HCT116 (cell line): ENCODE results near the gene GCN1. TPM values are rescaled to one million over a fixed set of nuclear protein-coding genes. Genes with fewer than 3 reads are reported as not detected.
A peak's percentile ranks its signal among the peaks of the same experiment; 100 is the strongest.

ENCODE experiments used
- ATAC-seq: fragments of 200-7000 bp; cut with Tn5 transposase; 2 replicates; pipeline ENCODE4 v1.9.1; 2020; ENCODE audit warnings: mild to moderate bottlenecking, moderate library complexity
- BruUV-seq: library from RNA; stranded (reverse); fragments of 400-500 nt; replicated peaks from 2 replicates; lab custom pipeline; 2021; lab: Mats Ljungman, UMichigan
- CTCF ChIA-PET: fragments of 300-600 bp; sonication (Branson Sonifier 250); formaldehyde crosslinking; loops from one replicate; lab custom pipeline; 2021; ENCODE audit warnings: antibody characterized with exemption; lab: Charles Lee
- POLR2A ChIA-PET: fragments of 300-600, 350-600 bp; sonication (Branson Sonifier 250); formaldehyde crosslinking; loops from one replicate; lab custom pipeline; 2021; ENCODE audit warnings: antibody characterized with exemption; lab: Charles Lee
- RAD21 ChIA-PET, 2 experiments: fragments of 300-600 bp; sonication (Branson Sonifier 250); formaldehyde crosslinking; loops; one replicate each; lab custom pipeline; 2023; ENCODE audit warnings: low total read pairs in 2 of 2; ENCODE audit not compliant: uncharacterized antibody in 2 of 2, unreplicated experiment in 2 of 2, low non-redundant PET in 1 of 2; lab: Charles Lee
- DNase-seq: peaks from one replicate; pipeline ENCODE4 v3.0.0-alpha.2; 2010; ENCODE audit warnings: low read depth, low spot score
- H2AFZ ChIP-seq: fragments of 200-600 bp; shearing (Covaris generic), sonication (generic); 2 replicates; pipeline ENCODE4 v1.6.1; 2017; ENCODE audit warnings: low read depth, mixed run types, mixed read lengths, antibody characterized with exemption, low read length; ENCODE audit not compliant: poor library complexity, severe bottlenecking
- H3K27ac ChIP-seq: 2 replicates; pipeline ENCODE4 v1.5.1; 2012; ENCODE audit warnings: low read depth, low read length
- H3K27me3 ChIP-seq: fragments of 200-600 bp; sonication (generic); 2 replicates; pipeline ENCODE4 v1.6.1; 2016; ENCODE audit warnings: mixed run types, low read length, mixed read lengths; ENCODE audit not compliant: insufficient read depth
- H3K36me3 ChIP-seq, 2 experiments: fragments of 200-500 bp in 1 of 2; fragments of 200-600 bp in 1 of 2; sonication (Bioruptor generic) in 1 of 2; sonication (generic) in 1 of 2; 2 replicates each; pipeline versions ENCODE4 v1.5.1 to v1.6.1; 2014 to 2016; ENCODE audit warnings: low read length in 2 of 2, inconsistent platforms in 1 of 2, mixed read lengths in 1 of 2, mixed run types in 1 of 2; ENCODE audit not compliant: insufficient read depth in 2 of 2, control insufficient read depth in 1 of 2
- H3K4me1 ChIP-seq, 2 experiments: fragments of 200-600 bp in 1 of 2; sonication (generic) in 1 of 2; 2 replicates each; pipeline versions ENCODE4 v1.5.1 to v1.6.1; 2012 to 2017; ENCODE audit warnings: low read length in 2 of 2, inconsistent platforms in 1 of 2, mild to moderate bottlenecking in 1 of 2, mixed read lengths in 1 of 2, mixed run types in 1 of 2, moderate library complexity in 1 of 2; ENCODE audit not compliant: insufficient read depth in 2 of 2, control insufficient read depth in 1 of 2
- H3K4me2 ChIP-seq: fragments of 200-600 bp; sonication (generic); 2 replicates; pipeline ENCODE4 v1.6.1; 2017; ENCODE audit warnings: mixed run types, low read length, mixed read lengths
- H3K4me3 ChIP-seq, 2 experiments: fragments of 200-600 bp in 1 of 2; sonication (generic) in 1 of 2; replicated peaks in 1 of 2; 2 replicates each; pipeline ENCODE4 v1.5.1; 2011 to 2016; ENCODE audit warnings: low read length in 2 of 2, control low read depth in 1 of 2, low read depth in 1 of 2, mild to moderate bottlenecking in 1 of 2, mixed read lengths in 1 of 2, mixed run types in 1 of 2
- H3K79me2 ChIP-seq: fragments of 200-600 bp; sonication (generic); 2 replicates; pipeline ENCODE4 v1.6.1; 2017; ENCODE audit warnings: mild to moderate bottlenecking, mixed run types, low read length, moderate library complexity, mixed read lengths; ENCODE audit not compliant: insufficient read depth
- H3K9ac ChIP-seq: fragments of 200-600 bp; sonication (generic); 2 replicates; pipeline ENCODE4 v1.6.1; 2016; ENCODE audit warnings: low read length, mixed read lengths
- H3K9me2 ChIP-seq: fragments of 200-600 bp; sonication (generic), shearing (Covaris generic); 2 replicates; pipeline ENCODE4 v1.6.1; 2017; ENCODE audit warnings: mixed run types, mild to moderate bottlenecking, moderate library complexity; ENCODE audit not compliant: insufficient read depth
- H3K9me3 ChIP-seq, 2 experiments: fragments of 200-500 bp in 1 of 2; fragments of 200-600 bp in 1 of 2; sonication (Bioruptor generic) in 1 of 2; sonication (generic) in 1 of 2; 2 replicates each; pipeline ENCODE4 v1.6.1; 2014 to 2017; ENCODE audit warnings: low read length in 2 of 2, mixed read lengths in 2 of 2, inconsistent platforms in 1 of 2, low read depth in 1 of 2, mild to moderate bottlenecking in 1 of 2, mixed run types in 1 of 2, moderate library complexity in 1 of 2; ENCODE audit not compliant: control insufficient read depth in 1 of 2, insufficient read depth in 1 of 2
- H4K20me1 ChIP-seq: fragments of 200-600 bp; sonication (generic), shearing (Covaris generic); 2 replicates; pipeline ENCODE4 v1.6.1; 2017; ENCODE audit warnings: mixed run types, mild to moderate bottlenecking, moderate library complexity; ENCODE audit not compliant: insufficient read depth
- CBX3 ChIP-seq: IDR thresholded peaks from 2 replicates; pipeline ENCODE4 v1.6.1; 2012; ENCODE audit warnings: low read depth
- CEBPB ChIP-seq: IDR thresholded peaks from 2 replicates; pipeline ENCODE4 v1.6.1; 2012; ENCODE audit warnings: low read depth
- ELF1 ChIP-seq: IDR thresholded peaks from 2 replicates; pipeline ENCODE4 v1.6.1; 2012; ENCODE audit warnings: low read depth, borderline replicate concordance
- EZH2phosphoT487 ChIP-seq: fragments of 200-600 bp; IDR thresholded peaks from 2 replicates; pipeline ENCODE4 v1.6.1; 2018; ENCODE audit warnings: antibody characterized with exemption, borderline replicate concordance
- FOSL1 ChIP-seq: IDR thresholded peaks from 2 replicates; pipeline ENCODE4 v1.6.1; 2012; ENCODE audit warnings: low read depth
- JUND ChIP-seq: IDR thresholded peaks from 2 replicates; pipeline ENCODE4 v1.6.1; 2012
- POLR2A ChIP-seq: IDR thresholded peaks from 2 replicates; pipeline ENCODE4 v1.7.0; 2011; ENCODE audit warnings: borderline replicate concordance; ENCODE audit not compliant: insufficient read depth, insufficient read length; ENCODE audit errors: extremely low read depth
- POLR2AphosphoS5 ChIP-seq: IDR thresholded peaks from 2 replicates; pipeline ENCODE4 v1.6.1; 2011; ENCODE audit warnings: mild to moderate bottlenecking, low read depth, low read length, moderate library complexity
- RAD21 ChIP-seq: IDR thresholded peaks from 2 replicates; pipeline ENCODE4 v1.6.1; 2012; ENCODE audit warnings: low read depth, mild to moderate bottlenecking
- SP1 ChIP-seq: IDR thresholded peaks from 2 replicates; pipeline ENCODE4 v1.6.1; 2012; ENCODE audit warnings: low read depth
- TCF7L2 ChIP-seq: IDR thresholded peaks from 2 replicates; pipeline ENCODE4 v1.7.0; 2011; ENCODE audit warnings: borderline replicate concordance, inconsistent platforms; ENCODE audit not compliant: insufficient read depth, insufficient read length; ENCODE audit errors: extremely low read depth
- YY1 ChIP-seq: IDR thresholded peaks from 2 replicates; pipeline ENCODE4 v1.6.1; 2011; ENCODE audit warnings: low read length, low read depth, moderate library complexity, mild to moderate bottlenecking; ENCODE audit not compliant: insufficient replicate concordance; ENCODE audit errors: extremely low read depth
- intact Hi-C: fragments of 100-400 bp; cut with micrococcal nuclease; formaldehyde crosslinking; loops from 2 replicates; pipeline ENCODE4 v1.10.0; 2022
- total RNA-seq: library from RNA; stranded (reverse); gene quantifications from one replicate; pipeline ENCODE4 v1.2.1, GENCODE V29; 2021; ENCODE audit not compliant: unreplicated experiment
- TF ChIP-seq, protein P1 (sequence below): IDR thresholded peaks from 2 replicates; pipeline ENCODE4 v1.6.1; 2011; ENCODE audit warnings: mild to moderate bottlenecking, low read length, moderate library complexity; ENCODE audit not compliant: insufficient replicate concordance; ENCODE audit errors: extremely low read depth
- TF ChIP-seq, protein P2 (sequence below): IDR thresholded peaks from 2 replicates; pipeline ENCODE4 v1.6.1; 2012
- TF ChIP-seq, protein P3 (sequence below), 3 experiments: fragments of 200-600 bp in 1 of 3; sonication (generic) in 1 of 3; IDR thresholded peaks in 2 of 3; conservative IDR thresholded peaks in 1 of 3; 2 replicates each; pipeline ENCODE4 v1.5.1; 2012 to 2017; ENCODE audit warnings: low read depth in 2 of 3, low read length in 2 of 3, antibody characterized with exemption in 1 of 3, borderline replicate concordance in 1 of 3, control low read depth in 1 of 3, mild to moderate bottlenecking in 1 of 3, mixed read lengths in 1 of 3, mixed run types in 1 of 3, moderate library complexity in 1 of 3; ENCODE audit not compliant: insufficient read depth in 1 of 3
- TF ChIP-seq, protein P4 (sequence below): IDR thresholded peaks from 2 replicates; pipeline ENCODE4 v1.6.1; 2012; ENCODE audit warnings: low read depth
- TF ChIP-seq, protein P5 (sequence below): IDR thresholded peaks from 2 replicates; pipeline ENCODE4 v1.6.1; 2012

Gene GCN1
- total RNA-seq, 1 experiment from 2014 or later = 184 TPM

DNA sequence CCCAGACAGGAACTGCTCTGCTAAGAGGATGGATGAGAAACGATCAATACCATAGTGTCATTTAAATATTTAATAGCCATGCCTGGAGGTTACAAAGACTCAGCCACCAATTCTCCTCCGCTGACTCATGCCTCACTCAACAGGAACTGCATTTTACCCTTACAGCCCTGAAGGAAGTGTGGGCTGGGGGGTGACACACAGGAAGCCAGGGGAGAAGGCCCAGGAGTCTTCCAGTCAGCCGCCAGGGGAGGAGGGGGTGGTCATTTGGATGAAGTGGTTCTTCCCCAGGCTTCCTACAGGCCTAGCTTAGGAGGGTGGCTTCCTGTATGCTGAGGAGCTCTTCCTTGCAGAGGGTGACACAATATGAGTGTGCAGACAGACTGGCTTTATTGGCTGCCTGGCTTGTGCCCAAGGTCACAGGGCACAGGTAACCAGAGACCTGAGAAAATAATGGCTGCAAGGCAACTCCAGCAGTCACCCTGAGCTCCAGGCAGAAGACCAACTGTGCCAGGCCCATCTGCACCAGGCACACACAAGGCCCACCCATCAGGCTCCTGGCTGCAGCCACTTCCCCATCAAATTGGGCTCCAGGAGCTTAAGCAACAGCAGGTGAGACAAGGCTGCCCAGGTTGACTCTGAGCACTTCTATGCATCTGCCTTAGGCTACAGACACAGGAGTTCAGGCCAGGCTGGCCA lies 36.9 kb upstream of the GCN1 start:
- peak overlapping the region; percentile 95 for H3K4me2 ChIP-seq
- CTCF ChIA-PET = interaction anchor here (0.6 to 8.1 kb wide), 9 partner anchors 8 to 107 kb away, joined by 3 to 181 read pairs (median 8); partner anchors contain the start of genes PXN, RNU4-1, RNU4-2 and RPLP0
- peaks cover 2% of the 10 kb centered on the region; the same call in 1 of the 2 replicates for H4K20me1 ChIP-seq
- RAD21 ChIA-PET = interaction anchor here (0.5 to 5.4 kb wide), 4 partner anchors 23 to 60 kb away, joined by 3 to 62 read pairs (median 4); partner anchors contain the start of genes PXN (in 2 of the 2) and RNU4-2 (in 1 of the 2)
- ATAC-seq (peak; percentile 67), DNase-seq (peak; percentile 97)
- intact Hi-C loops = loop anchor here (10.0 kb wide), 1 partner anchor 203 kb away; the partner anchor contains the start of gene COX6A1
- H3K4me3 ChIP-seq = peak overlapping the region; percentile 44 to 58
- H3K79me2 ChIP-seq = peaks cover 95% of the 10 kb centered on the region
- peak overlapping the region; percentile 100 for H3K27ac ChIP-seq
- H3K27me3 ChIP-seq = no peaks in the 10 kb centered on the region
- H3K4me1 ChIP-seq = peaks cover 83 to 98% of the 10 kb centered on the region in 2 experiments
- peaks cover 0 to 6% of the 10 kb centered on the region in 2 experiments; a peak in 1 of 4 replicates for H3K36me3 ChIP-seq
- no peaks in the 10 kb centered on the region for H3K9me2 ChIP-seq
- TSS peak; percentile 78 for BruUV-seq
- POLR2A ChIA-PET = interaction anchor here (0.8 to 8.9 kb wide), 13 partner anchors 9 to 240 kb away, joined by 3 to 394 read pairs (median 8); partner anchors contain the start of genes PXN, RNU4-1, RNU4-2 and RPLP0
- H3K9ac ChIP-seq = peak overlapping the region; percentile 87
- no peak overlapping the region for H2AFZ ChIP-seq
- H3K9me3 ChIP-seq = no peaks in the 10 kb centered on the region
- TF ChIP-seq YY1 (peak; percentile 52), FOSL1 (no peak), SP1 (no peak), JUND (no peak), TCF7L2 (peak; percentile 81), RAD21 (no peak), ELF1 (no peak), CEBPB (no peak), CBX3 (no peak), EZH2phosphoT487 (no peak), POLR2AphosphoS5 (peak; percentile 63), POLR2A (no peak)
- TF ChIP-seq, protein P1, sequence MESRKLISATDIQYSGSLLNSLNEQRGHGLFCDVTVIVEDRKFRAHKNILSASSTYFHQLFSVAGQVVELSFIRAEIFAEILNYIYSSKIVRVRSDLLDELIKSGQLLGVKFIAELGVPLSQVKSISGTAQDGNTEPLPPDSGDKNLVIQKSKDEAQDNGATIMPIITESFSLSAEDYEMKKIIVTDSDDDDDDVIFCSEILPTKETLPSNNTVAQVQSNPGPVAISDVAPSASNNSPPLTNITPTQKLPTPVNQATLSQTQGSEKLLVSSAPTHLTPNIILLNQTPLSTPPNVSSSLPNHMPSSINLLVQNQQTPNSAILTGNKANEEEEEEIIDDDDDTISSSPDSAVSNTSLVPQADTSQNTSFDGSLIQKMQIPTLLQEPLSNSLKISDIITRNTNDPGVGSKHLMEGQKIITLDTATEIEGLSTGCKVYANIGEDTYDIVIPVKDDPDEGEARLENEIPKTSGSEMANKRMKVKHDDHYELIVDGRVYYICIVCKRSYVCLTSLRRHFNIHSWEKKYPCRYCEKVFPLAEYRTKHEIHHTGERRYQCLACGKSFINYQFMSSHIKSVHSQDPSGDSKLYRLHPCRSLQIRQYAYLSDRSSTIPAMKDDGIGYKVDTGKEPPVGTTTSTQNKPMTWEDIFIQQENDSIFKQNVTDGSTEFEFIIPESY = peak; percentile 71
- TF ChIP-seq, protein P2, sequence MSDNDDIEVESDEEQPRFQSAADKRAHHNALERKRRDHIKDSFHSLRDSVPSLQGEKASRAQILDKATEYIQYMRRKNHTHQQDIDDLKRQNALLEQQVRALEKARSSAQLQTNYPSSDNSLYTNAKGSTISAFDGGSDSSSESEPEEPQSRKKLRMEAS = no peak
- TF ChIP-seq, protein P3, sequence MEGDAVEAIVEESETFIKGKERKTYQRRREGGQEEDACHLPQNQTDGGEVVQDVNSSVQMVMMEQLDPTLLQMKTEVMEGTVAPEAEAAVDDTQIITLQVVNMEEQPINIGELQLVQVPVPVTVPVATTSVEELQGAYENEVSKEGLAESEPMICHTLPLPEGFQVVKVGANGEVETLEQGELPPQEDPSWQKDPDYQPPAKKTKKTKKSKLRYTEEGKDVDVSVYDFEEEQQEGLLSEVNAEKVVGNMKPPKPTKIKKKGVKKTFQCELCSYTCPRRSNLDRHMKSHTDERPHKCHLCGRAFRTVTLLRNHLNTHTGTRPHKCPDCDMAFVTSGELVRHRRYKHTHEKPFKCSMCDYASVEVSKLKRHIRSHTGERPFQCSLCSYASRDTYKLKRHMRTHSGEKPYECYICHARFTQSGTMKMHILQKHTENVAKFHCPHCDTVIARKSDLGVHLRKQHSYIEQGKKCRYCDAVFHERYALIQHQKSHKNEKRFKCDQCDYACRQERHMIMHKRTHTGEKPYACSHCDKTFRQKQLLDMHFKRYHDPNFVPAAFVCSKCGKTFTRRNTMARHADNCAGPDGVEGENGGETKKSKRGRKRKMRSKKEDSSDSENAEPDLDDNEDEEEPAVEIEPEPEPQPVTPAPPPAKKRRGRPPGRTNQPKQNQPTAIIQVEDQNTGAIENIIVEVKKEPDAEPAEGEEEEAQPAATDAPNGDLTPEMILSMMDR (IDR thresholded peaks at IDR 0.05 in 2 of 3, conservative IDR thresholded peaks at IDR 0.05 in 1 of 3; ENCODE audit: borderline replicate concordance in 1 of 3, insufficient read depth in 1 of 3, low read depth in 2 of 3, low read length in 2 of 3) = peak in 1 of 3 experiments; percentile 40; a peak in 2 of 6 replicates
- TF ChIP-seq, protein P4, sequence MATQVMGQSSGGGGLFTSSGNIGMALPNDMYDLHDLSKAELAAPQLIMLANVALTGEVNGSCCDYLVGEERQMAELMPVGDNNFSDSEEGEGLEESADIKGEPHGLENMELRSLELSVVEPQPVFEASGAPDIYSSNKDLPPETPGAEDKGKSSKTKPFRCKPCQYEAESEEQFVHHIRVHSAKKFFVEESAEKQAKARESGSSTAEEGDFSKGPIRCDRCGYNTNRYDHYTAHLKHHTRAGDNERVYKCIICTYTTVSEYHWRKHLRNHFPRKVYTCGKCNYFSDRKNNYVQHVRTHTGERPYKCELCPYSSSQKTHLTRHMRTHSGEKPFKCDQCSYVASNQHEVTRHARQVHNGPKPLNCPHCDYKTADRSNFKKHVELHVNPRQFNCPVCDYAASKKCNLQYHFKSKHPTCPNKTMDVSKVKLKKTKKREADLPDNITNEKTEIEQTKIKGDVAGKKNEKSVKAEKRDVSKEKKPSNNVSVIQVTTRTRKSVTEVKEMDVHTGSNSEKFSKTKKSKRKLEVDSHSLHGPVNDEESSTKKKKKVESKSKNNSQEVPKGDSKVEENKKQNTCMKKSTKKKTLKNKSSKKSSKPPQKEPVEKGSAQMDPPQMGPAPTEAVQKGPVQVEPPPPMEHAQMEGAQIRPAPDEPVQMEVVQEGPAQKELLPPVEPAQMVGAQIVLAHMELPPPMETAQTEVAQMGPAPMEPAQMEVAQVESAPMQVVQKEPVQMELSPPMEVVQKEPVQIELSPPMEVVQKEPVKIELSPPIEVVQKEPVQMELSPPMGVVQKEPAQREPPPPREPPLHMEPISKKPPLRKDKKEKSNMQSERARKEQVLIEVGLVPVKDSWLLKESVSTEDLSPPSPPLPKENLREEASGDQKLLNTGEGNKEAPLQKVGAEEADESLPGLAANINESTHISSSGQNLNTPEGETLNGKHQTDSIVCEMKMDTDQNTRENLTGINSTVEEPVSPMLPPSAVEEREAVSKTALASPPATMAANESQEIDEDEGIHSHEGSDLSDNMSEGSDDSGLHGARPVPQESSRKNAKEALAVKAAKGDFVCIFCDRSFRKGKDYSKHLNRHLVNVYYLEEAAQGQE = no peak
- TF ChIP-seq, protein P5, sequence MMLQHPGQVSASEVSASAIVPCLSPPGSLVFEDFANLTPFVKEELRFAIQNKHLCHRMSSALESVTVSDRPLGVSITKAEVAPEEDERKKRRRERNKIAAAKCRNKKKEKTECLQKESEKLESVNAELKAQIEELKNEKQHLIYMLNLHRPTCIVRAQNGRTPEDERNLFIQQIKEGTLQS = no peak
